Trophoblast cell (in vitro differentiated cells and primary cell): ENCODE data around the gene MLXIPL.

Experiments
- DNase-seq, 2 donors: peaks; one replicate each; pipeline ENCODE4 v3.0.0-alpha.2; 2016
- H2AFZ ChIP-seq: 2 replicates; pipeline ENCODE4 v1.6.1; 2013; ENCODE audit warnings: low read length, moderate library complexity, mild to moderate bottlenecking; ENCODE audit not compliant: insufficient read depth, poor library complexity
- H2AK5ac ChIP-seq: 2 replicates; pipeline ENCODE4 v1.6.1; 2013; ENCODE audit warnings: mild to moderate bottlenecking, low read length
- H2BK120ac ChIP-seq: 2 replicates; pipeline ENCODE4 v1.6.1; 2013; ENCODE audit warnings: low read length, mild to moderate bottlenecking, moderate library complexity; ENCODE audit not compliant: insufficient read depth, poor library complexity
- H2BK12ac ChIP-seq: 2 replicates; pipeline ENCODE4 v1.6.1; 2013; ENCODE audit warnings: mild to moderate bottlenecking, low read length, moderate library complexity
- H2BK5ac ChIP-seq: 2 replicates; pipeline ENCODE4 v1.6.1; 2013; ENCODE audit warnings: low read length, low read depth, moderate library complexity, mild to moderate bottlenecking; ENCODE audit not compliant: poor library complexity
- H3K14ac ChIP-seq: 2 replicates; pipeline ENCODE4 v1.6.1; 2013; ENCODE audit warnings: mild to moderate bottlenecking, low read length
- H3K18ac ChIP-seq: 2 replicates; pipeline ENCODE4 v1.6.1; 2013; ENCODE audit warnings: mild to moderate bottlenecking, low read length
- H3K23ac ChIP-seq: 2 replicates; pipeline ENCODE4 v1.6.1; 2013; ENCODE audit warnings: low read length
- H3K27ac ChIP-seq: 2 replicates; pipeline ENCODE4 v1.5.1; 2013; ENCODE audit warnings: low read depth, mild to moderate bottlenecking, inconsistent platforms, low read length, moderate library complexity
- H3K27me3 ChIP-seq: 2 replicates; pipeline ENCODE4 v1.6.1; 2013; ENCODE audit warnings: inconsistent platforms, mild to moderate bottlenecking, low read length, moderate library complexity; ENCODE audit not compliant: insufficient read depth
- H3K36me3 ChIP-seq, 2 experiments: 1 replicate in 1 of 2; 2 replicates in 1 of 2; pipeline ENCODE4 v1.6.1; 2013; ENCODE audit warnings: low read length in 2 of 2, mild to moderate bottlenecking in 2 of 2, moderate library complexity in 1 of 2; ENCODE audit not compliant: insufficient read depth in 2 of 2, control insufficient read depth in 1 of 2
- H3K4ac ChIP-seq: 2 replicates; pipeline ENCODE4 v1.6.1; 2013; ENCODE audit warnings: low read depth, mild to moderate bottlenecking, low read length, moderate library complexity
- H3K4me1 ChIP-seq, 2 experiments: 1 replicate in 1 of 2; 2 replicates in 1 of 2; pipeline ENCODE4 v1.6.1; 2013; ENCODE audit warnings: low read length in 2 of 2, mild to moderate bottlenecking in 2 of 2, moderate library complexity in 1 of 2; ENCODE audit not compliant: insufficient read depth in 2 of 2, control insufficient read depth in 1 of 2
- H3K4me2 ChIP-seq: 2 replicates; pipeline ENCODE4 v1.6.1; 2013; ENCODE audit warnings: inconsistent platforms, mild to moderate bottlenecking, low read length, moderate library complexity
- H3K4me3 ChIP-seq: 2 replicates; pipeline ENCODE4 v1.5.1; 2013; ENCODE audit warnings: mild to moderate bottlenecking, low read depth, low read length, inconsistent platforms
- H3K79me1 ChIP-seq: one replicate; pipeline ENCODE4 v1.6.1; 2013; ENCODE audit warnings: low read length
- H3K79me2 ChIP-seq: 2 replicates; pipeline ENCODE4 v1.6.1; 2013; ENCODE audit warnings: low read length, mild to moderate bottlenecking; ENCODE audit not compliant: control insufficient read depth, insufficient read depth, poor library complexity
- H3K9ac ChIP-seq: 2 replicates; pipeline ENCODE4 v1.6.1; 2013; ENCODE audit warnings: mild to moderate bottlenecking, low read length
- H3K9me3 ChIP-seq: 2 replicates; pipeline ENCODE4 v1.6.1; 2013; ENCODE audit warnings: low read depth, mild to moderate bottlenecking, control low read depth, inconsistent platforms, low read length; ENCODE audit not compliant: insufficient read depth
- H4K12ac ChIP-seq: 2 replicates; pipeline ENCODE4 v1.6.1; 2013; ENCODE audit warnings: low read depth, mild to moderate bottlenecking, low read length, moderate library complexity
- H4K8ac ChIP-seq: 2 replicates; pipeline ENCODE4 v1.6.1; 2013; ENCODE audit warnings: low read depth, mild to moderate bottlenecking, low read length, moderate library complexity
- H4K91ac ChIP-seq: one replicate; pipeline ENCODE4 v1.6.1; 2013; ENCODE audit warnings: low read depth, mild to moderate bottlenecking, low read length, moderate library complexity
- WGBS: extraction: QIAGEN DNeasy Blood & Tissue Kit; methylation state at CpG from one replicate; pipeline ENCODE4 v1.1.7; 2013; ENCODE audit warnings: missing lambda C conversion rate; ENCODE audit not compliant: insufficient read length, insufficient coverage; ENCODE audit errors: extremely low coverage; 5-methylcytosine and 5-hydroxymethylcytosine counted together

MLXIPL gene

DNA sequence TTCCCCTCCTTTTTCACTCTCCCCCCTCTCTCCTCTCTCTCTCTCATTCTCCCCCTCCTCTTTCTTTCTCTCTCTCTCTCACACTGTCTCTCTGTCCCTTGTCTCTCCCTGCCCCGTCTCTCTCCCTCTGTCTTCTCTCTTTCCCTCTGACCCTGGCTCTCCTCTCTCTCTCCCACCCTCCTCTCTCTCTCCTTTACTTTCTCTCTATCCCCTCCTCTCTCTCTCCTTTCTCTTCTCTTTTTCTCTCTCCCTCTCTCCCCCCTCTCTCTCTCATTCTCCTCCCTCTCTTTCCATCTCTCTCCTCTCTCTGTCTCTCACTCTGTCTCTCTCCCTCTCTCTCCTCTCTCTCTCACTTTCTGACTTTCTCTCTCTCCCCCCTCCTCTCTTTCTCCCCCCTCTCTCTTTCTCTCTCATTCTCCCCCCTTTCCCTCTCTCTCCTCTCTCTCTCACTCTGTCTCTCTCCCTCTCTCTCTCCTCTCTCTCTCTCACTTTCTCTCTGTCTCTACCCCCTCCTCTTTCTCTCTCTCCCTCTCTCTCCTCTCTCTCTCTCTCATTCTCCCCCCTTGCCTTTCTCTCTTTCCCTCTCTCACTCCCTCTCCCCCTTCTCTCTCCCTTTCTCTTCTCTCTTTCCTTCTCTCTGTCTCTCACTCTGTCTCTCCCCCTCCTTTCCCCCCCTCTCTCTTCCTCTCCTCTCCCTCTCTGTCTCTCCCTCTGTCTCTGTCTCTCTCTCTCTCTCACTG lies 24.4 kb upstream of the MLXIPL start:
- H3K36me3 ChIP-seq, result no peaks in the 10 kb centered on the region
- no peak overlapping the region for H3K4me2 ChIP-seq
- H3K27ac ChIP-seq, result no peak overlapping the region
- no peak overlapping the region for H3K4ac ChIP-seq
- H3K9me3 ChIP-seq, result peaks cover 4% of the 10 kb centered on the region
- no CpG with 5 or more reads among the region's 1 CpG for WGBS
- no peaks in the 10 kb centered on the region for H3K79me1 ChIP-seq
- no peak overlapping the region for H2BK5ac ChIP-seq
- H4K12ac ChIP-seq, result no peak overlapping the region
- no peak overlapping the region for H4K91ac ChIP-seq
- H2AFZ ChIP-seq, result no peak overlapping the region
- no peak overlapping the region for H2BK120ac ChIP-seq
- H3K18ac ChIP-seq, result no peak overlapping the region
- no peaks in the 10 kb centered on the region for H3K79me2 ChIP-seq
- H2BK12ac ChIP-seq, result no peak overlapping the region
- no peak overlapping the region for H3K9ac ChIP-seq
- no peak overlapping the region for H2AK5ac ChIP-seq
- peaks cover 0 to 4% of the 10 kb centered on the region in 2 experiments for H3K4me1 ChIP-seq
- DNase-seq, result no peak
- no peak overlapping the region for H4K8ac ChIP-seq
- H3K27me3 ChIP-seq, result peaks cover 30% of the 10 kb centered on the region
- H3K4me3 ChIP-seq, result no peak overlapping the region
- H3K14ac ChIP-seq, result no peak overlapping the region
- H3K23ac ChIP-seq, result no peak overlapping the region

GRCh38 chr7:73647725-73648592 lies 23.6 kb upstream of the MLXIPL start:
- no peak overlapping the region for H2BK12ac ChIP-seq
- H2AK5ac ChIP-seq, result no peak overlapping the region
- peak in 1 of 2 donors; percentile 21 for DNase-seq
- H3K79me1 ChIP-seq, result no peaks in the 10 kb centered on the region
- no peak overlapping the region for H3K9ac ChIP-seq
- H3K14ac ChIP-seq, result no peak overlapping the region
- H3K27me3 ChIP-seq, result peaks cover 30% of the 10 kb centered on the region
- no peak overlapping the region for H4K8ac ChIP-seq
- peak overlapping the region; percentile 40 for H2AFZ ChIP-seq
- H3K18ac ChIP-seq, result no peak overlapping the region
- peak overlapping the region; percentile 55 for H3K4me2 ChIP-seq
- H3K4me3 ChIP-seq, result no peak overlapping the region
- H3K79me2 ChIP-seq, result no peaks in the 10 kb centered on the region
- no peak overlapping the region for H3K23ac ChIP-seq
- no peak overlapping the region for H4K12ac ChIP-seq
- no peak overlapping the region for H2BK120ac ChIP-seq
- peaks cover 0 to 4% of the 10 kb centered on the region in 2 experiments for H3K4me1 ChIP-seq
- 75% methylated on average over 1 of the region's 62 CpGs for whole genome bisulfite sequencing
- H3K27ac ChIP-seq, result no peak overlapping the region
- H2BK5ac ChIP-seq, result no peak overlapping the region
- no peak overlapping the region for H3K4ac ChIP-seq
- peaks cover 4% of the 10 kb centered on the region for H3K9me3 ChIP-seq
- H3K36me3 ChIP-seq, result no peaks in the 10 kb centered on the region
- no peak overlapping the region for H4K91ac ChIP-seq

- H3K79me2 ChIP-seq, result no peaks in the 10 kb centered on the region
- H3K4ac ChIP-seq, result no peak overlapping the region
- peaks cover 30% of the 10 kb centered on the region for H3K27me3 ChIP-seq
- H3K9ac ChIP-seq, result no peak overlapping the region
- no peak overlapping the region for H3K4me3 ChIP-seq
- no peak for DNase-seq
- H4K8ac ChIP-seq, result no peak overlapping the region
- H2BK12ac ChIP-seq, result no peak overlapping the region
- peak overlapping the region; percentile 40 for H2AFZ ChIP-seq
- peaks cover 0 to 4% of the 10 kb centered on the region in 2 experiments for H3K4me1 ChIP-seq
- H2BK5ac ChIP-seq, result no peak overlapping the region
- no peak overlapping the region for H3K27ac ChIP-seq
- no peaks in the 10 kb centered on the region for H3K79me1 ChIP-seq
- H2BK120ac ChIP-seq, result no peak overlapping the region
- no peak overlapping the region for H4K91ac ChIP-seq
- H2AK5ac ChIP-seq, result no peak overlapping the region
- H3K18ac ChIP-seq, result no peak overlapping the region
- no peak overlapping the region for H3K14ac ChIP-seq
- peaks cover 4% of the 10 kb centered on the region for H3K9me3 ChIP-seq
- no CpG with 5 or more reads among the region's 16 CpGs for WGBS
- H4K12ac ChIP-seq, result no peak overlapping the region
- no peak overlapping the region for H3K23ac ChIP-seq
- H3K4me2 ChIP-seq, result no peak overlapping the region
- no peaks in the 10 kb centered on the region for H3K36me3 ChIP-seq
Observed at GRCh38 chr7:73646785-73647724, 22.7 kb upstream of the MLXIPL start.

DNA sequence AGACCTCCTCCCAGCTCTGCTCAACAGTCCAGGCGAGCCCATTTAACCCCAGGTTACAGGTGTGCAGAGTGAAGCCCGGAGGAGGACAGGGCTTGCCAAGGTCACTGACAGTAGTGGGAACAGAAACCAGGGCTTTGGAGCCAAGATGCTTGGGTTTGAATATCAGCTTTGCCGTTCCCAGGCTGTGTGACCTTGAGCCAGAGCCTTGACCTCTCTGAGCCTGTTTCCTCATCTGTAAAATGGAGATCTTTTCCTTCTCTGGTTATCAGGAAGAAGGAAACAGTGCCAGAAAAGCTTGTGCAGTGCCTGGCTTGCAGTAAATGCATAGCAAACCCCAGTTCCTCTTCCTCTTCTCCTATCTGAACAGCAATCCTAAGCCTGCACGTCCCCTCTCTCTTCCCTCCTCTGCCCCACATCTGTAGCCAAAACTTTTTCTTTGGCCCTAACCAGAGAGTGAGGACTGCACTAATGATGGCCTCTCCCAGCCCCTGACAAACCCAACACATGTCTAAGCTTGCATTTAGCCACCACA lies 21.4 kb upstream of the MLXIPL start:
- Histone ChIP-seq H3K18ac (no peak overlapping the region), H3K4me3 (no peak overlapping the region), H3K14ac (no peak overlapping the region), H3K4me2 (no peak overlapping the region), H4K12ac (no peak overlapping the region), H2AK5ac (no peak overlapping the region), H3K79me1 (no peaks in the 10 kb centered on the region), H4K91ac (no peak overlapping the region), H3K4ac (no peak overlapping the region), H3K23ac (no peak overlapping the region), H3K36me3 (no peaks in the 10 kb centered on the region), H2BK5ac (no peak overlapping the region), H3K9me3 (peaks cover 6% of the 10 kb centered on the region), H3K4me1 (peaks cover 0 to 4% of the 10 kb centered on the region in 2 experiments), H2AFZ (no peak overlapping the region), H3K9ac (no peak overlapping the region), H3K27me3 (peaks cover 30% of the 10 kb centered on the region), H3K79me2 (no peaks in the 10 kb centered on the region), H3K27ac (no peak overlapping the region), H2BK12ac (no peak overlapping the region), H4K8ac (no peak overlapping the region), H2BK120ac (no peak overlapping the region)
- DNase-seq, result no peak
- no CpG with 5 or more reads among the region's 4 CpGs for WGBS
